H9 (cell line): ENCODE measurements around the gene NAE1. TPM values are rescaled to one million over a fixed set of nuclear protein-coding genes. Genes with fewer than 3 reads are reported as not detected.

Source experiments
- DNase-seq: peaks from one replicate; pipeline ENCODE4 v3.0.0-alpha.2; 2017
- H2AFZ ChIP-seq: one replicate; pipeline ENCODE4 v1.6.1; 2013; ENCODE audit warnings: mild to moderate bottlenecking, low read length, control low read depth, moderate library complexity
- H2AK5ac ChIP-seq: 2 replicates; pipeline ENCODE4 v1.6.1; 2013; ENCODE audit warnings: low read length, control low read depth, mixed read lengths; ENCODE audit not compliant: insufficient read length
- H2BK120ac ChIP-seq: one replicate; pipeline ENCODE4 v1.6.1; 2013; ENCODE audit warnings: low read depth, mild to moderate bottlenecking, low read length, control low read depth, inconsistent platforms; ENCODE audit not compliant: poor library complexity, severe bottlenecking
- H2BK12ac ChIP-seq: 2 replicates; pipeline ENCODE4 v1.6.1; 2013; ENCODE audit warnings: low read length, control low read depth, mixed read lengths, low read depth; ENCODE audit not compliant: insufficient read length
- H2BK15ac ChIP-seq: 2 replicates; pipeline ENCODE4 v1.6.1; 2013; ENCODE audit warnings: low read depth, low read length, control low read depth
- H2BK20ac ChIP-seq: one replicate; pipeline ENCODE4 v1.6.1; 2013; ENCODE audit warnings: low read depth, mild to moderate bottlenecking, low read length, control low read depth, inconsistent platforms; ENCODE audit not compliant: poor library complexity, severe bottlenecking
- H2BK5ac ChIP-seq: 2 replicates; pipeline ENCODE4 v1.6.1; 2013; ENCODE audit warnings: low read length, control low read depth, mixed read lengths; ENCODE audit not compliant: insufficient read length
- H3K14ac ChIP-seq: 2 replicates; pipeline ENCODE4 v1.6.1; 2013; ENCODE audit warnings: low read length, control low read depth; ENCODE audit not compliant: insufficient read depth
- H3K18ac ChIP-seq: 2 replicates; pipeline ENCODE4 v1.6.1; 2013; ENCODE audit warnings: low read depth, mild to moderate bottlenecking, mixed read lengths, low read length, control low read depth; ENCODE audit not compliant: insufficient read length
- H3K23ac ChIP-seq: 2 replicates; pipeline ENCODE4 v1.6.1; 2013; ENCODE audit warnings: low read length, control low read depth, mixed read lengths, low read depth; ENCODE audit not compliant: insufficient read length
- H3K23me2 ChIP-seq: 2 replicates; pipeline ENCODE4 v1.6.1; 2013; ENCODE audit warnings: low read depth, mild to moderate bottlenecking, mixed read lengths, low read length, control low read depth; ENCODE audit not compliant: insufficient read length, poor library complexity, severe bottlenecking
- H3K27ac ChIP-seq: 2 replicates; pipeline ENCODE4 v1.5.1; 2013; ENCODE audit warnings: low read length, control low read depth, mixed read lengths, low read depth; ENCODE audit not compliant: insufficient read length
- H3K27me3 ChIP-seq: 2 replicates; pipeline ENCODE4 v1.6.1; 2013; ENCODE audit warnings: low read length, control low read depth, inconsistent platforms; ENCODE audit not compliant: insufficient read depth
- H3K4ac ChIP-seq: 2 replicates; pipeline ENCODE4 v1.6.1; 2013; ENCODE audit warnings: low read depth, mild to moderate bottlenecking, control low read depth, inconsistent platforms, low read length, moderate library complexity
- H3K4me1 ChIP-seq: 2 replicates; pipeline ENCODE4 v1.6.1; 2013; ENCODE audit warnings: low read length, control low read depth, inconsistent platforms; ENCODE audit not compliant: insufficient read depth
- H3K4me2 ChIP-seq: 2 replicates; pipeline ENCODE4 v1.6.1; 2013; ENCODE audit warnings: low read length, control low read depth, mixed read lengths; ENCODE audit not compliant: insufficient read length, insufficient read depth
- H3K56ac ChIP-seq: 2 replicates; pipeline ENCODE4 v1.6.1; 2013; ENCODE audit warnings: low read depth, mild to moderate bottlenecking, mixed read lengths, low read length, control low read depth; ENCODE audit not compliant: insufficient read length
- H3K79me1 ChIP-seq: 2 replicates; pipeline ENCODE4 v1.6.1; 2013; ENCODE audit warnings: low read depth, mild to moderate bottlenecking, moderate library complexity, low read length, control low read depth, inconsistent platforms; ENCODE audit not compliant: insufficient read depth, poor library complexity, severe bottlenecking
- H3K79me2 ChIP-seq: 2 replicates; pipeline ENCODE4 v1.6.1; 2013; ENCODE audit warnings: low read length, control low read depth, inconsistent platforms; ENCODE audit not compliant: insufficient read depth
- H3K9ac ChIP-seq: 2 replicates; pipeline ENCODE4 v1.6.1; 2013; ENCODE audit warnings: low read length, control low read depth, mixed read lengths; ENCODE audit not compliant: insufficient read length; ENCODE audit errors: extremely low read depth
- H3K9me3 ChIP-seq: one replicate; pipeline ENCODE4 v1.6.1; 2013; ENCODE audit warnings: low read depth, low read length, inconsistent platforms; ENCODE audit not compliant: control insufficient read depth
- H3T11ph ChIP-seq: one replicate; pipeline ENCODE4 v1.6.1; 2013; ENCODE audit warnings: mild to moderate bottlenecking, low read length, control low read depth, inconsistent platforms
- H4K20me1 ChIP-seq: one replicate; pipeline ENCODE4 v1.6.1; 2013; ENCODE audit not compliant: control insufficient read depth, insufficient read length, insufficient read depth
- H4K5ac ChIP-seq: 2 replicates; pipeline ENCODE4 v1.6.1; 2013; ENCODE audit warnings: low read depth, mild to moderate bottlenecking, mixed read lengths, low read length, control low read depth; ENCODE audit not compliant: insufficient read length
- H4K8ac ChIP-seq: replicated peaks from 2 replicates; pipeline ENCODE4 v1.6.1; 2013; ENCODE audit warnings: low read length, control low read depth, mixed read lengths, low read depth; ENCODE audit not compliant: insufficient read length
- H4K91ac ChIP-seq: 2 replicates; pipeline ENCODE4 v1.6.1; 2013; ENCODE audit warnings: low read depth, mild to moderate bottlenecking, moderate library complexity, mixed read lengths, low read length, control low read depth; ENCODE audit not compliant: insufficient read length
- H3K27ac Mint-ChIP-seq, 3 experiments: 2 replicates in 2 of 3; 3 replicates in 1 of 3; pipeline ENCODE4 v1.8.0; 2020 to 2021; ENCODE audit warnings: mixed read lengths in 3 of 3, mild to moderate bottlenecking in 1 of 3, moderate library complexity in 1 of 3
- H3K27me3 Mint-ChIP-seq: 2 replicates; pipeline ENCODE4 v1.8.0; 2021; ENCODE audit warnings: low read depth, mild to moderate bottlenecking, moderate library complexity, mixed read lengths
- H3K36me3 Mint-ChIP-seq, 3 experiments: 2 replicates in 2 of 3; 3 replicates in 1 of 3; pipeline ENCODE4 v1.8.0; 2020 to 2021; ENCODE audit warnings: low read depth in 3 of 3, mixed read lengths in 3 of 3; ENCODE audit not compliant: insufficient read depth in 1 of 3
- H3K4me1 Mint-ChIP-seq, 2 experiments: 2 replicates each; pipeline ENCODE4 v1.8.0; 2020; ENCODE audit warnings: mixed read lengths in 2 of 2
- H3K4me3 Mint-ChIP-seq, 2 experiments: 2 replicates in 1 of 2; 3 replicates in 1 of 2; pipeline ENCODE4 v1.8.0; 2020 to 2021; ENCODE audit warnings: mild to moderate bottlenecking in 2 of 2, mixed read lengths in 2 of 2, moderate library complexity in 1 of 2
- H3K9me3 Mint-ChIP-seq, 2 experiments: 2 replicates in 1 of 2; 3 replicates in 1 of 2; pipeline ENCODE4 v1.8.0; 2020; ENCODE audit warnings: mild to moderate bottlenecking in 2 of 2, mixed read lengths in 2 of 2, moderate library complexity in 1 of 2
- WGBS: extraction: QIAGEN DNeasy Blood & Tissue Kit; methylation state at CpG from one replicate; pipeline ENCODE4 v1.1.7; 2013; ENCODE audit warnings: missing lambda C conversion rate, low lambda C conversion rate, mixed read lengths; ENCODE audit not compliant: insufficient read length; ENCODE audit errors: extremely low coverage; 5-methylcytosine and 5-hydroxymethylcytosine counted together
- total RNA-seq: library from RNA; stranded (reverse); gene quantifications from 2 replicates; pipeline ENCODE4 v1.2.1, GENCODE V29; 2021
- TF ChIP-seq, protein P1 (sequence below): fragments of 200-600 bp; sonication (generic); conservative IDR thresholded peaks from 3 replicates; pipeline ENCODE4 v1.8.0; 2021; ENCODE audit warnings: antibody characterized with exemption, mild to moderate bottlenecking

NAE1 gene
- total RNA-seq, 1 experiment from 2014 or later, result 144 TPM

DNA sequence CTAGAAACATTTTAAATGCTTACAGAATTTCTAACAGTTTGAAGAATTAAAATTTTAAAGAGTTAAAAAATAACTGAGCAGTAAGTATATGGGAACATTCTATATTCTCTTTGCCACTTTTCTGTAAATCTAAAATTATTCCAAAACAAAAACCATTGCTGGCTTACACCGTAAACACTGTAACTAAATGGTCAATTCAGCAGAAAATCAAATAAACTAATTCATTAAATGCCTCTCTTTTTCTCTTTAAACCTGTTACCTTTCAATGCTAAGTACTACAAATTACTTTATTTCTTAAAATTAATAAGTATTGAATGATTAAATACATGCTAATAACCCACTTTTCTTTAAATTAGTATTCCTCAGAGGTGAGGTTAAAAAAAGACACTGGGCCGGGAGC lies 43.3 kb downstream of the NAE1 start:
- no peak overlapping the region for H2AFZ ChIP-seq
- H3K4me2 ChIP-seq, result no peak overlapping the region
- H3K27ac ChIP-seq, result no peak overlapping the region
- H3K79me1 ChIP-seq, result no peaks in the 10 kb centered on the region
- H2BK12ac ChIP-seq, result no peak overlapping the region
- H3K14ac ChIP-seq, result no peak overlapping the region
- no peak overlapping the region for H3T11ph ChIP-seq
- no peak overlapping the region for H3K4me3 Mint-ChIP-seq
- no peak overlapping the region for H4K8ac ChIP-seq
- H3K9me3 ChIP-seq, result no peaks in the 10 kb centered on the region
- no peak overlapping the region for H3K56ac ChIP-seq
- DNase-seq, result no peak
- no peak overlapping the region for H3K9ac ChIP-seq
- no peak overlapping the region for H3K27ac Mint-ChIP-seq
- H3K4ac ChIP-seq, result no peak overlapping the region
- TF ChIP-seq, protein P1, sequence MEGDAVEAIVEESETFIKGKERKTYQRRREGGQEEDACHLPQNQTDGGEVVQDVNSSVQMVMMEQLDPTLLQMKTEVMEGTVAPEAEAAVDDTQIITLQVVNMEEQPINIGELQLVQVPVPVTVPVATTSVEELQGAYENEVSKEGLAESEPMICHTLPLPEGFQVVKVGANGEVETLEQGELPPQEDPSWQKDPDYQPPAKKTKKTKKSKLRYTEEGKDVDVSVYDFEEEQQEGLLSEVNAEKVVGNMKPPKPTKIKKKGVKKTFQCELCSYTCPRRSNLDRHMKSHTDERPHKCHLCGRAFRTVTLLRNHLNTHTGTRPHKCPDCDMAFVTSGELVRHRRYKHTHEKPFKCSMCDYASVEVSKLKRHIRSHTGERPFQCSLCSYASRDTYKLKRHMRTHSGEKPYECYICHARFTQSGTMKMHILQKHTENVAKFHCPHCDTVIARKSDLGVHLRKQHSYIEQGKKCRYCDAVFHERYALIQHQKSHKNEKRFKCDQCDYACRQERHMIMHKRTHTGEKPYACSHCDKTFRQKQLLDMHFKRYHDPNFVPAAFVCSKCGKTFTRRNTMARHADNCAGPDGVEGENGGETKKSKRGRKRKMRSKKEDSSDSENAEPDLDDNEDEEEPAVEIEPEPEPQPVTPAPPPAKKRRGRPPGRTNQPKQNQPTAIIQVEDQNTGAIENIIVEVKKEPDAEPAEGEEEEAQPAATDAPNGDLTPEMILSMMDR, result no peak
- no peaks in the 10 kb centered on the region for H3K4me1 ChIP-seq
- no peaks in the 10 kb centered on the region for H3K9me3 Mint-ChIP-seq
- no peak overlapping the region for H3K18ac ChIP-seq
- H2BK120ac ChIP-seq, result no peak overlapping the region
- no peaks in the 10 kb centered on the region for H3K27me3 Mint-ChIP-seq
- H2BK15ac ChIP-seq, result no peak overlapping the region
- no peaks in the 10 kb centered on the region for H4K20me1 ChIP-seq
- no peak overlapping the region for H2BK20ac ChIP-seq
- H4K91ac ChIP-seq, result no peak overlapping the region
- H4K5ac ChIP-seq, result no peak overlapping the region
- no peak overlapping the region for H2AK5ac ChIP-seq
- H3K79me2 ChIP-seq, result no peaks in the 10 kb centered on the region
- H3K23ac ChIP-seq, result no peak overlapping the region
- no peaks in the 10 kb centered on the region for H3K27me3 ChIP-seq
- no peaks in the 10 kb centered on the region for H3K4me1 Mint-ChIP-seq
- no CpG with 5 or more reads among the region's 2 CpGs for WGBS
- H2BK5ac ChIP-seq, result no peak overlapping the region
- no peaks in the 10 kb centered on the region for H3K36me3 Mint-ChIP-seq
- H3K23me2 ChIP-seq, result no peaks in the 10 kb centered on the region
